Astrocyte (in vitro differentiated cells and primary cell): Measurements from ENCODE around the gene PAK4. TPM values are rescaled to one million over a fixed set of nuclear protein-coding genes. Genes with fewer than 3 reads are reported as not detected.

Experiments used
- DNase-seq: peaks from one replicate; pipeline ENCODE4 v3.0.0-alpha.2; 2010; ENCODE audit warnings: low read depth
- FAIRE-seq: peaks from 2 replicates; lab custom pipeline; 2011; peaks lifted over from hg19 to GRCh38; lab: Jason Lieb, UNC
- H2AFZ ChIP-seq: 2 replicates; pipeline ENCODE4 v1.6.0; 2012; ENCODE audit warnings: low read depth, low read length, inconsistent platforms
- H3K27ac ChIP-seq: 2 replicates; pipeline ENCODE4 v1.5.1; 2011; ENCODE audit warnings: low read depth, low read length, inconsistent platforms
- H3K27me3 ChIP-seq: 2 replicates; pipeline ENCODE4 v1.6.0; 2011; ENCODE audit warnings: low read length, inconsistent platforms; ENCODE audit not compliant: insufficient read depth
- H3K36me3 ChIP-seq: 2 replicates; pipeline ENCODE4 v1.5.1; 2011; ENCODE audit warnings: low read length, inconsistent platforms; ENCODE audit not compliant: insufficient read depth
- H3K4me1 ChIP-seq: 2 replicates; pipeline ENCODE4 v1.5.1; 2011; ENCODE audit warnings: low read length, inconsistent platforms; ENCODE audit not compliant: insufficient read depth
- H3K4me2 ChIP-seq: 2 replicates; pipeline ENCODE4 v1.6.0; 2012; ENCODE audit warnings: low read length, inconsistent platforms
- H3K4me3 ChIP-seq: 2 replicates; pipeline ENCODE4 v1.5.1; 2011; ENCODE audit warnings: low read depth, mild to moderate bottlenecking, low read length, inconsistent platforms; ENCODE audit not compliant: insufficient read depth
- H3K79me2 ChIP-seq: 2 replicates; pipeline ENCODE4 v1.6.0; 2012; ENCODE audit warnings: mild to moderate bottlenecking, low read length, inconsistent platforms; ENCODE audit not compliant: insufficient read depth
- H3K9ac ChIP-seq: 2 replicates; pipeline ENCODE4 v1.6.0; 2012; ENCODE audit warnings: mild to moderate bottlenecking, low read length, inconsistent platforms
- H3K9me3 ChIP-seq: 2 replicates; pipeline ENCODE4 v1.5.1; 2012; ENCODE audit warnings: low read depth, mild to moderate bottlenecking, low read length, inconsistent platforms; ENCODE audit not compliant: insufficient read depth
- H4K20me1 ChIP-seq: 2 replicates; pipeline ENCODE4 v1.6.0; 2012; ENCODE audit warnings: low read length, inconsistent platforms; ENCODE audit not compliant: insufficient read depth
- H3K27ac Mint-ChIP-seq: one replicate; pipeline ENCODE4 v1.8.0; 2021; ENCODE audit warnings: mild to moderate bottlenecking, mixed read lengths; ENCODE audit not compliant: unreplicated experiment
- H3K27me3 Mint-ChIP-seq: one replicate; pipeline ENCODE4 v1.8.0; 2021; ENCODE audit warnings: low read depth, mixed read lengths; ENCODE audit not compliant: unreplicated experiment
- H3K36me3 Mint-ChIP-seq: one replicate; pipeline ENCODE4 v1.8.0; 2021; ENCODE audit warnings: low read depth, mixed read lengths; ENCODE audit not compliant: unreplicated experiment
- H3K4me1 Mint-ChIP-seq: one replicate; pipeline ENCODE4 v1.8.0; 2021; ENCODE audit warnings: low read depth, mixed read lengths; ENCODE audit not compliant: unreplicated experiment
- H3K4me3 Mint-ChIP-seq: one replicate; pipeline ENCODE4 v1.8.0; 2021; ENCODE audit warnings: mild to moderate bottlenecking, moderate library complexity, mixed read lengths; ENCODE audit not compliant: unreplicated experiment
- H3K9me3 Mint-ChIP-seq: one replicate; pipeline ENCODE4 v1.8.0; 2021; ENCODE audit warnings: mild to moderate bottlenecking, mixed read lengths; ENCODE audit not compliant: unreplicated experiment
- EZH2 ChIP-seq: IDR thresholded peaks from 2 replicates; pipeline ENCODE4 v1.6.1; 2012; ENCODE audit warnings: mild to moderate bottlenecking, low read length, inconsistent platforms; ENCODE audit not compliant: insufficient read depth
- total RNA-seq: library from RNA; stranded (reverse); gene quantifications from 2 replicates; pipeline ENCODE4 v1.2.1, GENCODE V29; 2021
- TF ChIP-seq, protein P1 (sequence below): IDR thresholded peaks from 2 replicates; pipeline ENCODE4 v1.5.1; 2011; ENCODE audit warnings: low read depth, mild to moderate bottlenecking, inconsistent platforms, low read length, moderate library complexity; ENCODE audit not compliant: insufficient read depth

Gene PAK4
- total RNA-seq, 1 donor from 2014 or later, result 48.0 TPM

DNA sequence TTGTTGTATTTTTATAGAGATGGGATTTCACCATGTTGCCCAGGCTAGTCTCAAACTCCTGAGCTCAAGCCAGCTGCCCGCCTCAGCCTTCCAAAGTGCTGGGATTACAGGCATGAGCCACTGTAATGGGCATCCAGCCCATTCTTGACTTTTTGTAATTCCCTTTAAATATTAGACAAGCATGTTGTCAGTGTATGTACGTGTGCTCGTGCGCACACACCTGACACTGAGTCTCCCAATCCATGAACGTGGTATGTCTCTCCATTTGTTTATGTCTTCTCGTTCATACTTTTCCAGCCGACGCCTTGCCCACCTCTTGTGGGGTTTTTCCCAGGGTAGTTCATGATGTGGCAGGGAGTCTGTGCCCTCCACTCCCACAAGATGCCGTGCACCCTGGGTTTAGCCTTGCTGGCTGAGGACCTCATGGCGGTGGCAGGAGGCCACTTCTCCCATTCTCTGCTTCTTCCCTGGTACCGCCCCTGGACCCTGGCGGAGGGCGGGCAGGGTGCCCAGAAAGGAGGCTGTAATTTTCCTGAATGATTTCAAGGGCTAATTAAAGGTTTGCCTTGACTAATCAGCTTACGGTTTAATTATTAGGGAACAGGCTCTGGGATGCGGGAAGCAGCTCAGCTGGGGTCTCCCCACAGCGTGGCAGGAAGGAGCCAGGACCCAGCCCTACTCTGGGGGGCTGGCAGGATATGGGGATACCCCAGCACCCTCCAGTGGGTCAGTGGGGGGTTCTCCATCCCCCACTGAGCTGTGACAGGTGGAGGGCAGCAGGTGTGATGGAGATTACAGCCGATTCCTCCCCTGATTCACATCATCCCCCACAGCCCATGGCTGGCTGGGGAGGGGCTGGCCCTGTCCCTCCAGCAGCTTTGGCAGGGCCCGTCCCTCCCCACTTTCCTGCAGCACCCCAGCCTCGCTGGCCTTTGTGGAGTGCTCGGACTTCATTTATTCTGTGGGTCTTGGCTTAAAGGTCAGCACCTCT is 12.9 kb downstream of the PAK4 start:
- Mint-ChIP-seq H3K27me3 (no peaks in the 10 kb centered on the region), H3K4me1 (peaks cover 40% of the 10 kb centered on the region), H3K4me3 (peak overlapping the region; percentile 50), H3K36me3 (peaks cover 2% of the 10 kb centered on the region), H3K9me3 (no peaks in the 10 kb centered on the region), H3K27ac (peak overlapping the region; percentile 96)
- TF ChIP-seq, protein P1, sequence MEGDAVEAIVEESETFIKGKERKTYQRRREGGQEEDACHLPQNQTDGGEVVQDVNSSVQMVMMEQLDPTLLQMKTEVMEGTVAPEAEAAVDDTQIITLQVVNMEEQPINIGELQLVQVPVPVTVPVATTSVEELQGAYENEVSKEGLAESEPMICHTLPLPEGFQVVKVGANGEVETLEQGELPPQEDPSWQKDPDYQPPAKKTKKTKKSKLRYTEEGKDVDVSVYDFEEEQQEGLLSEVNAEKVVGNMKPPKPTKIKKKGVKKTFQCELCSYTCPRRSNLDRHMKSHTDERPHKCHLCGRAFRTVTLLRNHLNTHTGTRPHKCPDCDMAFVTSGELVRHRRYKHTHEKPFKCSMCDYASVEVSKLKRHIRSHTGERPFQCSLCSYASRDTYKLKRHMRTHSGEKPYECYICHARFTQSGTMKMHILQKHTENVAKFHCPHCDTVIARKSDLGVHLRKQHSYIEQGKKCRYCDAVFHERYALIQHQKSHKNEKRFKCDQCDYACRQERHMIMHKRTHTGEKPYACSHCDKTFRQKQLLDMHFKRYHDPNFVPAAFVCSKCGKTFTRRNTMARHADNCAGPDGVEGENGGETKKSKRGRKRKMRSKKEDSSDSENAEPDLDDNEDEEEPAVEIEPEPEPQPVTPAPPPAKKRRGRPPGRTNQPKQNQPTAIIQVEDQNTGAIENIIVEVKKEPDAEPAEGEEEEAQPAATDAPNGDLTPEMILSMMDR, result no peak
- TF ChIP-seq EZH2, result no peak
- Histone ChIP-seq H2AFZ (no peak overlapping the region), H3K79me2 (peaks cover 94% of the 10 kb centered on the region), H3K27me3 (no peaks in the 10 kb centered on the region), H3K4me2 (no peak overlapping the region), H3K9ac (no peak overlapping the region), H4K20me1 (peaks cover 89% of the 10 kb centered on the region), H3K27ac (no peak overlapping the region), H3K9me3 (no peaks in the 10 kb centered on the region), H3K36me3 (no peaks in the 10 kb centered on the region), H3K4me3 (no peak overlapping the region), H3K4me1 (peaks cover 11% of the 10 kb centered on the region)
- FAIRE-seq (no peak), DNase-seq (no peak)

DNA sequence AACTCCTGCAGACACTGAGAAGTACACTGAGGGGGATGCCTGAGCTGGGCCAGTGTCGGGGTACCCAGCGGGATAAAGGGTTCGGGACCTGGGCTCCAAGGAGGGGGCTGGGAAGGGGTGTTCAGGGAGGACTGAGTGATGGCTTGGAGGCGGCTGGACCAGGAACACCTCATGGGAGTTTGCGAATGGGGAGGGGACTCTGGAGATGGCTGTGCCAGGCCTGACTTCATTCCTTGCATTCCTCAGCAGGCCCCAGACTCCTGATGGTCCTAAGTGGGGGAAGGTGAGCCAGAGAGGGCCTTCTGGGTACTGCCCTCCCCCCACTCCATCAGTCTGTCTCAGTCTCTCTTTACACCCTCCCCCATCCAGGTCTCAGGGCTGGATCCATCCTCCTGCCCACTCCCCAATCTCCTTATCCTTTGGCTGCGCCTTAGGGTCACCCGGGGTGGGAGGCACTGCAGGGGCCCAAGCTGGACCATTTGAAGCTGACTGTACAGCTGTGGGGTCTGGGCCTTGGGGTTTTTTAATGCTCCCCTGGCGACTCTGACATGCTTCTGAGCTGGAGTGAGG is 13.8 kb downstream of the PAK4 start:
- Histone ChIP-seq H3K79me2 (peaks cover 92% of the 10 kb centered on the region), H3K4me1 (peaks cover 13% of the 10 kb centered on the region), H3K9me3 (no peaks in the 10 kb centered on the region), H3K4me2 (peak overlapping the region; percentile 4), H3K36me3 (no peaks in the 10 kb centered on the region), H3K27ac (no peak overlapping the region), H3K4me3 (no peak overlapping the region), H2AFZ (no peak overlapping the region), H3K9ac (no peak overlapping the region), H4K20me1 (peaks cover 88% of the 10 kb centered on the region), H3K27me3 (no peaks in the 10 kb centered on the region)
- Mint-ChIP-seq H3K4me3 (peak overlapping the region; percentile 50), H3K27me3 (no peaks in the 10 kb centered on the region), H3K36me3 (peaks cover 2% of the 10 kb centered on the region), H3K27ac (peak overlapping the region; percentile 96), H3K9me3 (no peaks in the 10 kb centered on the region), H3K4me1 (peaks cover 37% of the 10 kb centered on the region)
- FAIRE-seq (no peak), DNase-seq (no peak)
- TF ChIP-seq, protein P1, result no peak
- no peak for TF ChIP-seq EZH2
